H9 (cell line): ENCODE data around the gene MTMR1. TPM values are rescaled to one million over a fixed set of nuclear protein-coding genes. Genes with fewer than 3 reads are reported as not detected.

ENCODE experiments used
- DNase-seq: peaks from one replicate; pipeline ENCODE4 v3.0.0-alpha.2; 2017
- H2AFZ ChIP-seq: one replicate; pipeline ENCODE4 v1.6.1; 2013; ENCODE audit warnings: mild to moderate bottlenecking, low read length, control low read depth, moderate library complexity
- H2AK5ac ChIP-seq: 2 replicates; pipeline ENCODE4 v1.6.1; 2013; ENCODE audit warnings: low read length, control low read depth, mixed read lengths; ENCODE audit not compliant: insufficient read length
- H2BK120ac ChIP-seq: one replicate; pipeline ENCODE4 v1.6.1; 2013; ENCODE audit warnings: low read depth, mild to moderate bottlenecking, low read length, control low read depth, inconsistent platforms; ENCODE audit not compliant: poor library complexity, severe bottlenecking
- H2BK12ac ChIP-seq: 2 replicates; pipeline ENCODE4 v1.6.1; 2013; ENCODE audit warnings: low read length, control low read depth, mixed read lengths, low read depth; ENCODE audit not compliant: insufficient read length
- H2BK15ac ChIP-seq: 2 replicates; pipeline ENCODE4 v1.6.1; 2013; ENCODE audit warnings: low read depth, low read length, control low read depth
- H2BK20ac ChIP-seq: one replicate; pipeline ENCODE4 v1.6.1; 2013; ENCODE audit warnings: low read depth, mild to moderate bottlenecking, low read length, control low read depth, inconsistent platforms; ENCODE audit not compliant: poor library complexity, severe bottlenecking
- H2BK5ac ChIP-seq: 2 replicates; pipeline ENCODE4 v1.6.1; 2013; ENCODE audit warnings: low read length, control low read depth, mixed read lengths; ENCODE audit not compliant: insufficient read length
- H3K14ac ChIP-seq: 2 replicates; pipeline ENCODE4 v1.6.1; 2013; ENCODE audit warnings: low read length, control low read depth; ENCODE audit not compliant: insufficient read depth
- H3K18ac ChIP-seq: 2 replicates; pipeline ENCODE4 v1.6.1; 2013; ENCODE audit warnings: low read depth, mild to moderate bottlenecking, mixed read lengths, low read length, control low read depth; ENCODE audit not compliant: insufficient read length
- H3K23ac ChIP-seq: 2 replicates; pipeline ENCODE4 v1.6.1; 2013; ENCODE audit warnings: low read length, control low read depth, mixed read lengths, low read depth; ENCODE audit not compliant: insufficient read length
- H3K23me2 ChIP-seq: 2 replicates; pipeline ENCODE4 v1.6.1; 2013; ENCODE audit warnings: low read depth, mild to moderate bottlenecking, mixed read lengths, low read length, control low read depth; ENCODE audit not compliant: insufficient read length, poor library complexity, severe bottlenecking
- H3K27ac ChIP-seq: 2 replicates; pipeline ENCODE4 v1.5.1; 2013; ENCODE audit warnings: low read length, control low read depth, mixed read lengths, low read depth; ENCODE audit not compliant: insufficient read length
- H3K27me3 ChIP-seq: 2 replicates; pipeline ENCODE4 v1.6.1; 2013; ENCODE audit warnings: low read length, control low read depth, inconsistent platforms; ENCODE audit not compliant: insufficient read depth
- H3K4ac ChIP-seq: 2 replicates; pipeline ENCODE4 v1.6.1; 2013; ENCODE audit warnings: low read depth, mild to moderate bottlenecking, control low read depth, inconsistent platforms, low read length, moderate library complexity
- H3K4me1 ChIP-seq: 2 replicates; pipeline ENCODE4 v1.6.1; 2013; ENCODE audit warnings: low read length, control low read depth, inconsistent platforms; ENCODE audit not compliant: insufficient read depth
- H3K4me2 ChIP-seq: 2 replicates; pipeline ENCODE4 v1.6.1; 2013; ENCODE audit warnings: low read length, control low read depth, mixed read lengths; ENCODE audit not compliant: insufficient read length, insufficient read depth
- H3K56ac ChIP-seq: 2 replicates; pipeline ENCODE4 v1.6.1; 2013; ENCODE audit warnings: low read depth, mild to moderate bottlenecking, mixed read lengths, low read length, control low read depth; ENCODE audit not compliant: insufficient read length
- H3K79me1 ChIP-seq: 2 replicates; pipeline ENCODE4 v1.6.1; 2013; ENCODE audit warnings: low read depth, mild to moderate bottlenecking, moderate library complexity, low read length, control low read depth, inconsistent platforms; ENCODE audit not compliant: insufficient read depth, poor library complexity, severe bottlenecking
- H3K79me2 ChIP-seq: 2 replicates; pipeline ENCODE4 v1.6.1; 2013; ENCODE audit warnings: low read length, control low read depth, inconsistent platforms; ENCODE audit not compliant: insufficient read depth
- H3K9ac ChIP-seq: 2 replicates; pipeline ENCODE4 v1.6.1; 2013; ENCODE audit warnings: low read length, control low read depth, mixed read lengths; ENCODE audit not compliant: insufficient read length; ENCODE audit errors: extremely low read depth
- H3K9me3 ChIP-seq: one replicate; pipeline ENCODE4 v1.6.1; 2013; ENCODE audit warnings: low read depth, low read length, inconsistent platforms; ENCODE audit not compliant: control insufficient read depth
- H3T11ph ChIP-seq: one replicate; pipeline ENCODE4 v1.6.1; 2013; ENCODE audit warnings: mild to moderate bottlenecking, low read length, control low read depth, inconsistent platforms
- H4K20me1 ChIP-seq: one replicate; pipeline ENCODE4 v1.6.1; 2013; ENCODE audit not compliant: control insufficient read depth, insufficient read length, insufficient read depth
- H4K5ac ChIP-seq: 2 replicates; pipeline ENCODE4 v1.6.1; 2013; ENCODE audit warnings: low read depth, mild to moderate bottlenecking, mixed read lengths, low read length, control low read depth; ENCODE audit not compliant: insufficient read length
- H4K8ac ChIP-seq: replicated peaks from 2 replicates; pipeline ENCODE4 v1.6.1; 2013; ENCODE audit warnings: low read length, control low read depth, mixed read lengths, low read depth; ENCODE audit not compliant: insufficient read length
- H4K91ac ChIP-seq: 2 replicates; pipeline ENCODE4 v1.6.1; 2013; ENCODE audit warnings: low read depth, mild to moderate bottlenecking, moderate library complexity, mixed read lengths, low read length, control low read depth; ENCODE audit not compliant: insufficient read length
- H3K27ac Mint-ChIP-seq, 3 experiments: 2 replicates in 2 of 3; 3 replicates in 1 of 3; pipeline ENCODE4 v1.8.0; 2020 to 2021; ENCODE audit warnings: mixed read lengths in 3 of 3, mild to moderate bottlenecking in 1 of 3, moderate library complexity in 1 of 3
- H3K27me3 Mint-ChIP-seq: 2 replicates; pipeline ENCODE4 v1.8.0; 2021; ENCODE audit warnings: low read depth, mild to moderate bottlenecking, moderate library complexity, mixed read lengths
- H3K36me3 Mint-ChIP-seq, 3 experiments: 2 replicates in 2 of 3; 3 replicates in 1 of 3; pipeline ENCODE4 v1.8.0; 2020 to 2021; ENCODE audit warnings: low read depth in 3 of 3, mixed read lengths in 3 of 3; ENCODE audit not compliant: insufficient read depth in 1 of 3
- H3K4me1 Mint-ChIP-seq, 2 experiments: 2 replicates each; pipeline ENCODE4 v1.8.0; 2020; ENCODE audit warnings: mixed read lengths in 2 of 2
- H3K4me3 Mint-ChIP-seq, 2 experiments: 2 replicates in 1 of 2; 3 replicates in 1 of 2; pipeline ENCODE4 v1.8.0; 2020 to 2021; ENCODE audit warnings: mild to moderate bottlenecking in 2 of 2, mixed read lengths in 2 of 2, moderate library complexity in 1 of 2
- H3K9me3 Mint-ChIP-seq, 2 experiments: 2 replicates in 1 of 2; 3 replicates in 1 of 2; pipeline ENCODE4 v1.8.0; 2020; ENCODE audit warnings: mild to moderate bottlenecking in 2 of 2, mixed read lengths in 2 of 2, moderate library complexity in 1 of 2
- CTCF ChIP-seq: fragments of 200-600 bp; sonication (generic); conservative IDR thresholded peaks from 3 replicates; pipeline ENCODE4 v1.8.0; 2021; ENCODE audit warnings: antibody characterized with exemption, mild to moderate bottlenecking
- WGBS: extraction: QIAGEN DNeasy Blood & Tissue Kit; methylation state at CpG from one replicate; pipeline ENCODE4 v1.1.7; 2013; ENCODE audit warnings: missing lambda C conversion rate, low lambda C conversion rate, mixed read lengths; ENCODE audit not compliant: insufficient read length; ENCODE audit errors: extremely low coverage; 5-methylcytosine and 5-hydroxymethylcytosine counted together
- total RNA-seq: library from RNA; stranded (reverse); gene quantifications from 2 replicates; pipeline ENCODE4 v1.2.1, GENCODE V29; 2021

MTMR1 gene
- total RNA-seq, 1 experiment from 2014 or later = 25.2 TPM

GRCh38 chrX:150729956-150730355, 36.8 kb downstream of the MTMR1 start:
- no peaks in the 10 kb centered on the region for H4K20me1 ChIP-seq
- H3K18ac ChIP-seq = no peak overlapping the region
- no peak overlapping the region for H3K4me2 ChIP-seq
- H2BK15ac ChIP-seq = no peak overlapping the region
- no peak overlapping the region for H2AFZ ChIP-seq
- Mint-ChIP-seq H3K9me3 (peaks cover 46 to 67% of the 10 kb centered on the region in 2 experiments), H3K36me3 (peaks cover 5 to 46% (median 18%) of the 10 kb centered on the region in 3 experiments; a peak in 6 of 7 replicates), H3K27ac (no peak overlapping the region), H3K27me3 (no peaks in the 10 kb centered on the region), H3K4me1 (peaks cover 2 to 4% of the 10 kb centered on the region in 2 experiments; a peak in 3 of 4 replicates), H3K4me3 (no peak overlapping the region)
- no peak overlapping the region for H2BK20ac ChIP-seq
- H2BK5ac ChIP-seq = no peak overlapping the region
- H2AK5ac ChIP-seq = no peak overlapping the region
- DNase-seq = no peak
- H3K14ac ChIP-seq = no peak overlapping the region
- no peak overlapping the region for H4K91ac ChIP-seq
- H3K27ac ChIP-seq = no peak overlapping the region
- H3K4ac ChIP-seq = no peak overlapping the region
- H4K8ac ChIP-seq = no peak overlapping the region
- H3K79me1 ChIP-seq = no peaks in the 10 kb centered on the region
- H3K23me2 ChIP-seq = no peaks in the 10 kb centered on the region
- no peak overlapping the region for H2BK12ac ChIP-seq
- H3K4me1 ChIP-seq = peaks cover 2% of the 10 kb centered on the region; the same call in 1 of the 2 replicates
- TF ChIP-seq CTCF = no peak
- WGBS = no CpG with 5 or more reads among the region's 5 CpGs
- no peak overlapping the region for H3K56ac ChIP-seq
- H3K9ac ChIP-seq = no peak overlapping the region
- H2BK120ac ChIP-seq = no peak overlapping the region
- peaks cover 1% of the 10 kb centered on the region; the same call in 1 of the 2 replicates for H3K79me2 ChIP-seq
- H4K5ac ChIP-seq = no peak overlapping the region
- no peak overlapping the region for H3K23ac ChIP-seq
- no peaks in the 10 kb centered on the region for H3K9me3 ChIP-seq
- H3K27me3 ChIP-seq = no peaks in the 10 kb centered on the region
- H3T11ph ChIP-seq = no peak overlapping the region
